HUES64 (cell line): Measurements from ENCODE around the gene EXOC1.
"Not testable (repeated sequence)": the region's sequence is repeated elsewhere in the genome, so short reads cannot be mapped to it uniquely, and the experiment has no call there.

Experiments
- H3K27ac ChIP-seq: 2 replicates; pipeline ENCODE4 v1.7.0; 2013; ENCODE audit warnings: low read depth, low read length, inconsistent platforms
- H3K27me3 ChIP-seq: 2 replicates; pipeline ENCODE4 v1.6.1; 2013; ENCODE audit warnings: mild to moderate bottlenecking, low read length; ENCODE audit not compliant: insufficient read depth
- H3K36me3 ChIP-seq: 2 replicates; pipeline ENCODE4 v1.6.1; 2013; ENCODE audit warnings: mild to moderate bottlenecking, low read length; ENCODE audit not compliant: insufficient read depth
- H3K4me1 ChIP-seq: 2 replicates; pipeline ENCODE4 v1.6.1; 2013; ENCODE audit warnings: mild to moderate bottlenecking, low read length, moderate library complexity; ENCODE audit not compliant: insufficient read depth
- H3K4me3 ChIP-seq: 2 replicates; pipeline ENCODE4 v1.5.1; 2013; ENCODE audit warnings: mild to moderate bottlenecking, low read length, moderate library complexity
- H3K9ac ChIP-seq: 2 replicates; pipeline ENCODE4 v1.6.1; 2013; ENCODE audit warnings: mild to moderate bottlenecking, low read depth, low read length
- H3K9me3 ChIP-seq: 2 replicates; pipeline ENCODE4 v1.6.1; 2013; ENCODE audit warnings: low read depth, low read length; ENCODE audit not compliant: insufficient read depth
- WGBS: fragments of 150-250, 120-280 bp; methylation state at CpG from one replicate; pipeline ENCODE4 v1.1.7; 2013; ENCODE audit warnings: missing lambda C conversion rate; 5-methylcytosine and 5-hydroxymethylcytosine counted together

The EXOC1 gene

GRCh38 chr4:55932511-55932910, 79.1 kb downstream of the EXOC1 start:
- Histone ChIP-seq H3K4me1 (no peaks in the 10 kb centered on the region), H3K9ac (no peak overlapping the region), H3K4me3 (no peak overlapping the region), H3K9me3 (peaks cover 3% of the 10 kb centered on the region; the same call in 1 of the 2 replicates), H3K27me3 (no peaks in the 10 kb centered on the region), H3K36me3 (no peaks in the 10 kb centered on the region), H3K27ac (no peak overlapping the region)
- WGBS: 89% methylated on average over 3 of the region's 3 CpGs

- H3K27me3 ChIP-seq: no peaks in the 10 kb centered on the region
- no peak overlapping the region for H3K9ac ChIP-seq
- no peaks in the 10 kb centered on the region for H3K36me3 ChIP-seq
- H3K9me3 ChIP-seq: peaks cover 3% of the 10 kb centered on the region; the same call in 1 of the 2 replicates
- no peak overlapping the region for H3K27ac ChIP-seq
- no peaks in the 10 kb centered on the region for H3K4me1 ChIP-seq
- H3K4me3 ChIP-seq: no peak overlapping the region
- 87% methylated on average over 2 of the region's 2 CpGs for WGBS
Measured at GRCh38 chr4:55933611-55934010, 80.2 kb downstream of the EXOC1 start.

- not testable (repeated sequence) for H3K9me3 ChIP-seq, H3K4me1 ChIP-seq, H3K4me3 ChIP-seq, H3K9ac ChIP-seq, H3K27me3 ChIP-seq, H3K27ac ChIP-seq, H3K36me3 ChIP-seq
- WGBS: 97% methylated on average over 4 of the region's 6 CpGs
Measured at GRCh38 chr4:55935907-55936306, 82.5 kb downstream of the EXOC1 start.

- Histone ChIP-seq H3K27ac (no peak overlapping the region), H3K9me3 (peaks cover 3% of the 10 kb centered on the region; the same call in 1 of the 2 replicates), H3K9ac (no peak overlapping the region), H3K4me1 (no peaks in the 10 kb centered on the region), H3K27me3 (no peaks in the 10 kb centered on the region), H3K4me3 (no peak overlapping the region), H3K36me3 (no peaks in the 10 kb centered on the region)
- no CpG with 5 or more reads among the region's 1 CpG for WGBS
Measured at GRCh38 chr4:55938481-55938880, 85.0 kb downstream of the EXOC1 start.

GRCh38 chr4:55939421-55939820, 86.0 kb downstream of the EXOC1 start:
- H3K27ac ChIP-seq: no peak overlapping the region
- no peak overlapping the region for H3K9ac ChIP-seq
- no peaks in the 10 kb centered on the region for H3K4me1 ChIP-seq
- no peaks in the 10 kb centered on the region for H3K36me3 ChIP-seq
- 93% methylated on average over 2 of the region's 2 CpGs for WGBS
- no peak overlapping the region for H3K4me3 ChIP-seq
- no peaks in the 10 kb centered on the region for H3K27me3 ChIP-seq
- peaks cover 3% of the 10 kb centered on the region; the same call in 1 of the 2 replicates for H3K9me3 ChIP-seq

GRCh38 chr4:55941881-55942396, 88.5 kb downstream of the EXOC1 start:
- H3K27ac ChIP-seq: no peak overlapping the region
- no peaks in the 10 kb centered on the region for H3K27me3 ChIP-seq
- H3K9me3 ChIP-seq: peaks cover 3% of the 10 kb centered on the region; the same call in 1 of the 2 replicates
- 90% methylated on average over 3 of the region's 3 CpGs for WGBS
- H3K36me3 ChIP-seq: no peaks in the 10 kb centered on the region
- H3K4me3 ChIP-seq: no peak overlapping the region
- H3K4me1 ChIP-seq: no peaks in the 10 kb centered on the region
- no peak overlapping the region for H3K9ac ChIP-seq

GRCh38 chr4:55947254-55947882, 93.9 kb downstream of the EXOC1 start:
- H3K27ac ChIP-seq: peak overlapping the region; percentile 4; the same call in 1 of the 2 replicates
- peaks cover 20% of the 10 kb centered on the region for H3K4me1 ChIP-seq
- no peak overlapping the region for H3K4me3 ChIP-seq
- H3K9ac ChIP-seq: no peak overlapping the region
- no peaks in the 10 kb centered on the region for H3K9me3 ChIP-seq
- WGBS: 69% methylated on average over 6 of the region's 6 CpGs
- no peaks in the 10 kb centered on the region for H3K27me3 ChIP-seq
- H3K36me3 ChIP-seq: peaks cover 5% of the 10 kb centered on the region

GRCh38 chr4:55947912-55948725, 94.7 kb downstream of the EXOC1 start:
- H3K9me3 ChIP-seq: no peaks in the 10 kb centered on the region
- no peaks in the 10 kb centered on the region for H3K27me3 ChIP-seq
- WGBS: 8% methylated on average over 17 of the region's 19 CpGs
- H3K4me3 ChIP-seq: peak overlapping the region; percentile 92
- peak overlapping the region; percentile 4; the same call in 1 of the 2 replicates for H3K27ac ChIP-seq
- peaks cover 12% of the 10 kb centered on the region for H3K36me3 ChIP-seq
- peaks cover 20% of the 10 kb centered on the region for H3K4me1 ChIP-seq
- 0 out of 2 replicates have a peak overlapping the region, but pooled peaks have one; percentile 12 for H3K9ac ChIP-seq

- Histone ChIP-seq H3K27ac (peak within 1 kb of the TSS; percentile 96), H3K4me3 (peak within 1 kb of the TSS; percentile 92), H3K27me3 (no peaks in the 10 kb centered on the region), H3K36me3 (peaks cover 20% of the 10 kb centered on the region), H3K4me1 (peaks cover 20% of the 10 kb centered on the region), H3K9me3 (no peaks in the 10 kb centered on the region), H3K9ac (peak within 1 kb of the TSS; percentile 91)
- under 1% methylated on average over 71 of the region's 77 CpGs for WGBS
Measured at GRCh38 chr4:55948726-55949481, 95.5 kb downstream of the EXOC1 start, which contains the start of gene CEP135. Gene CEP135, plus strand, starts transcription at chr4:55948945. Its CDS starts 3,186 bp downstream, at chr4:55952131.

- Histone ChIP-seq H3K27ac (peak overlapping the region; percentile 96), H3K9ac (peak overlapping the region; percentile 91), H3K4me1 (peaks cover 20% of the 10 kb centered on the region), H3K36me3 (peaks cover 26% of the 10 kb centered on the region), H3K27me3 (no peaks in the 10 kb centered on the region), H3K4me3 (peak overlapping the region; percentile 92), H3K9me3 (no peaks in the 10 kb centered on the region)
- no CpG with 5 or more reads among the region's 3 CpGs for WGBS
Measured at GRCh38 chr4:55949482-55949802, 96.0 kb downstream of the EXOC1 start.
